DOHH2 (cell line): ENCODE data around the gene TTLL10.

Experiments
- EZH2phosphoT487 ChIP-seq: fragments of 200-600 bp; sonication (generic); IDR thresholded peaks from 2 replicates; pipeline ENCODE4 v1.6.1; 2017; ENCODE audit warnings: borderline replicate concordance, mild to moderate bottlenecking, antibody characterized with exemption, low read length, moderate library complexity, mixed read lengths
- TF ChIP-seq, protein P1 (sequence below): fragments of 200-600 bp; sonication (generic); IDR thresholded peaks from one replicate; pipeline ENCODE4 v1.5.1; 2014; ENCODE audit warnings: antibody characterized with exemption, mild to moderate bottlenecking, low read depth, low read length; ENCODE audit not compliant: poor library complexity, severe bottlenecking

DNA sequence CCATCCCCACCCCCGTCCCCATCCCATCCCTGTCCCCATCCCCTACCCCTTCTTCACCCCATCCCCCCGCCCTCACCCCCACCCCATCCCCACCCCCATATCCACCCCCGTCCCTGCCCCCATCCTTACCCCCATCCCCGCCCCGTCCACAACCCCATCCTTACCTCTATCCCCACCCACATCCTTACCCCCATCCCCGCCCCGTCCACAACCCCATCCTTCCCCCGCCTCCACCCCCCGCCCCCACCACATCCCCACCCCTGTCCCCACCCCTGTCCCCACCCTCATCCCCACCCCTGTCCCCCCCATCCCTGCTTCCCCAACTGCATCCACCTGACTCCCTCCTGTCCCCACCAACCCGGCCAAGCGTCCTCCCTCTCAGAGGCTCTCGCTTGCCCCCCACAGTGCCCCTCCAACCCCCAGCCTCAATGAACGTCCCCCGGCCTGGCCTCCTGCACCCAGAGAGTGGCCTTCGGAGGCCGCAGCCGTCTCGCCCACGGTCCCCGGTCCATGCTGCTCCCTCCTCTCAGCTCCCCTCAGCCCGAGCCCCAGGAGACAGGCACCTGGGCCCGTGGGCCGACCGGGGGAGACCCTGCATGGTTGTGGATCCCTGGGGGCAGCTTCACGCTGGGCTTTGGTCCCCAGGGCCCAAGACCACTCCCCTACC is 32.3 kb upstream of the TTLL10 start:
- TF ChIP-seq, protein P1, sequence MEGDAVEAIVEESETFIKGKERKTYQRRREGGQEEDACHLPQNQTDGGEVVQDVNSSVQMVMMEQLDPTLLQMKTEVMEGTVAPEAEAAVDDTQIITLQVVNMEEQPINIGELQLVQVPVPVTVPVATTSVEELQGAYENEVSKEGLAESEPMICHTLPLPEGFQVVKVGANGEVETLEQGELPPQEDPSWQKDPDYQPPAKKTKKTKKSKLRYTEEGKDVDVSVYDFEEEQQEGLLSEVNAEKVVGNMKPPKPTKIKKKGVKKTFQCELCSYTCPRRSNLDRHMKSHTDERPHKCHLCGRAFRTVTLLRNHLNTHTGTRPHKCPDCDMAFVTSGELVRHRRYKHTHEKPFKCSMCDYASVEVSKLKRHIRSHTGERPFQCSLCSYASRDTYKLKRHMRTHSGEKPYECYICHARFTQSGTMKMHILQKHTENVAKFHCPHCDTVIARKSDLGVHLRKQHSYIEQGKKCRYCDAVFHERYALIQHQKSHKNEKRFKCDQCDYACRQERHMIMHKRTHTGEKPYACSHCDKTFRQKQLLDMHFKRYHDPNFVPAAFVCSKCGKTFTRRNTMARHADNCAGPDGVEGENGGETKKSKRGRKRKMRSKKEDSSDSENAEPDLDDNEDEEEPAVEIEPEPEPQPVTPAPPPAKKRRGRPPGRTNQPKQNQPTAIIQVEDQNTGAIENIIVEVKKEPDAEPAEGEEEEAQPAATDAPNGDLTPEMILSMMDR = no peak
- TF ChIP-seq EZH2phosphoT487 = no peak
